Activated CD4-positive, alpha-beta T cell treated with anti-CD3 and anti-CD28 coated beads, Interleukin-10, Interleukin-2, amounts not matched to agents 100 ng/mL and 50 ng/mL, durations not matched to agents 16 hours and 8 hours (primary cell): ENCODE results near the gene DLEC1.

Experiments used
- DNase-seq: peaks from one replicate; pipeline ENCODE4 v3.0.0-alpha.2; 2020

DLEC1 gene

DNA sequence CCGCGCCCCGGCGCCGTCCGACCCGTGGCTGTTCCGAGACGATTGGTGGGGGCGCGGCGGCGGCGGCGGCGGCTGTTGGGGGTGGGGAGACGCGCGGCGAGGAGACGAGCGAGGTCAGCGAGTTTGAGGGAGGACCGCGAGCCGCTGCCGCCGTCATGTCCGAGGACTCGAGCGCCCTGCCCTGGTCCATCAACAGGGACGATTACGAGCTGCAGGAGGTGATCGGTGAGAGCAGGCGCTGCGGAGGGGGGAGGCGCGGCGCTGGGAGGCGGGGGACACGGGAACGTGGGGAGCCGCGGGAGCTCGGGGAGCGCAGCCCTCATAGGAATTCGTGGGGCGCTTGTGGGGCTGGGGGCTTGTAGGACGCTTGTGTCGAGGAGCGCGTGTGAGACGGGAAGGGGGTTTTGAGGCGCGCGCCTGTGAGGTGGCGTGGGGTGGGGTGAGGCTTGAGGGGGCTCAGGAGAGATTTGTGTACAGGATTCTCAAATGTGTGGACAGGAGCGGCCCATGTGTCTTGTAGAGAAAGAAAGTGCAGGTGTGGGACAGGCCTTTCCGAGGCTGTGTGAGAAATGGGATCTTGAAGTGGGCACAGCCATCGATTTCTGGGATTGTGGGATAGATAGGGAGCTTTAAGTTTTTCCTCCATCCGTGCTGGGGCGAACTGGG, 126.8 kb downstream of the DLEC1 start:
- no peak for DNase-seq

DNA sequence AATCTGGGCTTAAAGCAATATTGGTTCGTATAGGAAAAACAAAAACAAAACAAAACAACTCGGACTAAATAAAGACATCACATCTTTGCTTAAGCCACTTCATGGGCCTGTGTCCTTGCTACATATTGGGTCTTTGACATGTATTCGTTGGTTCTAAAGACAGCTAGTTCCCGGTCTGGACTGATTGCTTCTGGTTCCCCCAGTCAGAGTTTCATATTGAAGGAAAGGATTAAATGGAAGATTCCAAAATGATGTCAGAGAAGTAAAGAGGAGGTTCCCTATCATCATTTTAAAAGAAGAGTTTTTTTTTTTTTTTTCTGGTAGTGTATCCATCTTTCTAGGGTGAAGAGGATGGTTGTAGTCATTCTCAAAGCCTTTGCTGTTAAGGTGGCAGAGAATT, 128.6 kb downstream of the DLEC1 start:
- DNase-seq, result no peak

DNA sequence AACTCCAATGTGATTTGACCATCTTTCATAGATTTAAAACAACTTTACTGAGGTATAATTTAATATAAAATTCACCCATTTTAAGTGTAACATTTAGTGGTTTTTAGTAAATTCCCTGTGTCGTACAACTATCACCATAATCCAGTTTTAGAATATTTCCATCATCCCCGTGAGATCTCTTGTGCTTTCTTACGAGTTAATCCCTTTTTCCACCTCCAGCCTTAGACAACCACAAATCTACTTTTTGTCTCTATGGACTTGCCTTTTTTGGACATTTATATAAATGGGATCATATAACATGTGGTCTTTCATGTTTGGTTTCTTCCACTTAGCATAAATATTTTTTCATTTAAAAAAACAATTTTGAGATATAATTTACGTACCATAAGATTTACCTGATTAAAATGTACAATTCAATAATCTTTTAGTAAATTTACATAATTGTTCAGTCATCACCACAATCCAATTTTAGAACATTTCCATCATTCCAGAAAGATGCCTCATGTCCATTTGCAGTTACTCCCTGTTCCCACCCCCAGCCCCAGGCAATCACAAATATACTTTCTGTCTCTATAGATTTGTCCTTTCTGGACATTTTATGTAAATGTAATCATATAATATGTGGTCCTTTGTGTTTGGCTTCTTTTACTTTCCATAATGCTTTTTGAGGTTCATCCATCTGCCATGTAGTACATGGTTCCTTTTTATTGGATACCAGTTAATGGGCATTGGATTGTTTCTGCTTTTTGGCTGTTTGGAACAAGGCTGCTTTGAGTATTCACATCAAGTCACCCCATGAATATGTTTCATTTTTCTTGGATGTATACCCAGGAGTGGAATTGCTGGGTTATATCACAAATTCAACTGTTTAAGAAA, 129.4 kb downstream of the DLEC1 start:
- no peak for DNase-seq

DNA sequence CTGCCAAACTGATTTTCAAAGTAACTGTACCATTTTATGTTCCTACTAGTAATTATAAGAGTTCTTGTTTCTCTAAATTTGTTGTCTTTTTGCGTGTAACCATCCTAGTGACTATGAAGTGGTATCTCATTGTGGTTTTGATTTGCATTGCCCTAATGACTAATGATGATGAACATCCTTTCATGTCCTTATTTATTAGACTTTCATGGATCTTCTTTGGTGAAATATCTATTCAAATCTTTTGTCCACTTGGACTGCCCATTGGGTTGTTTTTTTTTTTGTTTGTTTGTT, 130.0 kb downstream of the DLEC1 start:
- DNase-seq, result peak; percentile 65

DNA sequence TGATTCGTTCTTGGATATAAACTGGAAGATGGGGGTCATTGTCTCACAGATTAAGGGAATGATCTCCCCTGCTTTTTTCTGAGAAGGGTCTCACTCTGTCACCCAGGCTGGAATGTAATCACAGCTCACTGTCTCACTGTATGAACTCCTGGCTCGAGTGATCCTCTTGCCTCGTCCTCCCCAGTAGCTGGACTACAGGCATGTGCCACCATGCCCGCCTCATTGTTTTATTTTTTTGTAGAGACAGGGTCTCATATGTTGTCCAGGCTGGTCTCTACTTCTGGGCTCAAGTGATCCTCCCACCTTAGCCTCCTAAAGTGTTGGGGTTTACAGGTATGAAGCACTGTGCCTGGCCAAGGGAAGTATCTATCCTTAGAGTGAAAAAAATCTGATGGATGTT, 131.7 kb downstream of the DLEC1 start:
- no peak for DNase-seq

DNA sequence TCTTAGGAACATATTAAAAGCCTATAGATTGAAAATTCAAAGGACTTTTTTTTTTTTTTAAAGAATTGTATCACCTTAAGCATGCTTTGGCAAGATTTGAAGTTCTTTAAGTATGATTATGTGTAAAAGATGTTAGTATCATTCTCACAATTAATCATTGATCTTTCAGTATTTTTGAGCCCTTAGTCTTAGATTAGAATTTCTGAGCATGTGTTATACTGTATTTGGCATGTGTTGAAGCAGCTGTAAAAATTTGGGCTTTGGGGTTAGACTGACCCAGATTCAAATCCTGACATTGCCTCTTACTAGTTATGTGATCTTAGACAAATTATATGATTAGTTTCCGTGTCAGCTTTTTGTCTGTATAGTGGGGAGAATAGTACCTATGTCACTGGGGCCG, 132.6 kb downstream of the DLEC1 start:
- peak; percentile 30 for DNase-seq
